ENCODE results near the gene POPDC2. TPM values are rescaled to one million over a fixed set of nuclear protein-coding genes. Genes with fewer than 3 reads are reported as not detected.
"Not testable (repeated sequence)": the region's sequence is repeated elsewhere in the genome, so short reads cannot be mapped to it uniquely, and the experiment has no call there.

Gene POPDC2
- total RNA-seq, 1 donor from 2014 or later, result 3.5 TPM

- DNase-seq (ENCODE audit: low spot score in 2 of 2, unreplicated experiment in 2 of 2), result no peak
- Mint-ChIP-seq H3K27me3 (ENCODE audit: low read depth) (no peaks in the 10 kb centered on the region), H3K9me3 (no peaks in the 10 kb centered on the region), H3K36me3 (no peaks in the 10 kb centered on the region), H3K27ac (no peak overlapping the region), H3K4me3 (no peak overlapping the region), H3K4me1 (peaks cover 11% of the 10 kb centered on the region)
- peak; percentile 31 for TF ChIP-seq CTCF (IDR thresholded peaks at IDR 0.05; ENCODE audit: unreplicated experiment)
Observed at GRCh38 chr3:119681279-119681678, 20.9 kb upstream of the POPDC2 start.

DNA sequence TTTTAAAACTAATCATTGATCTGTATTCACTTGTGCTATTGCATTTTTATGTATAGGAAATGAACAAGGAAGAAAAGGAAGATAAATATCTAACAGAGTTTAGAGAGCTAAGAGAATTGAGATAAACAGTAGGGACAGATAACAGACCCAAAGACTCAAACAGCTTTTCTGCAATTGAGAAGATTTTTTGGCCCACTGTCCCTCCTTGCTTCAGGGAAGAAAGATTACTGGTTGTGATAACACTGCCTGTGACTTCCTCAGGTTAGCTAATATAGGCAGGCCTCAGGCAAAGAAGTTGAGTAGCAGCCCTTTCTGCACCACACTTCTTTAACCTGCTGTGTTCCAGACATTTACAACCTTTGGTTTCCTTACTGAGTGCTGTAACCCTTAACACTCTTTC is 19.5 kb upstream of the POPDC2 start:
- H3K27me3 Mint-ChIP-seq (ENCODE audit: low read depth), result no peaks in the 10 kb centered on the region

GRCh38 chr3:119678209-119678608 is 17.8 kb upstream of the POPDC2 start:
- peaks cover 26% of the 10 kb centered on the region for H3K4me1 Mint-ChIP-seq
- not testable (repeated sequence) for H3K27ac Mint-ChIP-seq; H3K36me3 Mint-ChIP-seq; H3K4me3 Mint-ChIP-seq; H3K27me3 Mint-ChIP-seq (ENCODE audit: low read depth); H3K9me3 Mint-ChIP-seq; DNase-seq (ENCODE audit: low spot score in 2 of 2, unreplicated experiment in 2 of 2)

More for the DNA sequence above, 19.5 kb upstream of the POPDC2 start:
- no peak for TF ChIP-seq CTCF (IDR thresholded peaks at IDR 0.05; ENCODE audit: unreplicated experiment)
- no peak for DNase-seq (ENCODE audit: low spot score in 2 of 2, unreplicated experiment in 2 of 2)
- H3K27ac Mint-ChIP-seq, result no peak overlapping the region
- peaks cover 25% of the 10 kb centered on the region for H3K4me1 Mint-ChIP-seq
- peaks cover 2% of the 10 kb centered on the region for H3K36me3 Mint-ChIP-seq
- no peak overlapping the region for H3K4me3 Mint-ChIP-seq
- no peaks in the 10 kb centered on the region for H3K9me3 Mint-ChIP-seq

- H3K4me3 Mint-ChIP-seq, result peak overlapping the region; percentile 79
- no peaks in the 10 kb centered on the region for H3K27me3 Mint-ChIP-seq (ENCODE audit: low read depth)
- peak overlapping the region; percentile 91 for H3K27ac Mint-ChIP-seq
- H3K36me3 Mint-ChIP-seq, result peaks cover 10% of the 10 kb centered on the region
- H3K4me1 Mint-ChIP-seq, result peaks cover 28% of the 10 kb centered on the region
- TF ChIP-seq CTCF (IDR thresholded peaks at IDR 0.05; ENCODE audit: unreplicated experiment), result no peak
- no peak for DNase-seq (ENCODE audit: low spot score in 2 of 2, unreplicated experiment in 2 of 2)
- H3K9me3 Mint-ChIP-seq, result no peaks in the 10 kb centered on the region
Observed at GRCh38 chr3:119677641-119677934, 17.2 kb upstream of the POPDC2 start.

DNA sequence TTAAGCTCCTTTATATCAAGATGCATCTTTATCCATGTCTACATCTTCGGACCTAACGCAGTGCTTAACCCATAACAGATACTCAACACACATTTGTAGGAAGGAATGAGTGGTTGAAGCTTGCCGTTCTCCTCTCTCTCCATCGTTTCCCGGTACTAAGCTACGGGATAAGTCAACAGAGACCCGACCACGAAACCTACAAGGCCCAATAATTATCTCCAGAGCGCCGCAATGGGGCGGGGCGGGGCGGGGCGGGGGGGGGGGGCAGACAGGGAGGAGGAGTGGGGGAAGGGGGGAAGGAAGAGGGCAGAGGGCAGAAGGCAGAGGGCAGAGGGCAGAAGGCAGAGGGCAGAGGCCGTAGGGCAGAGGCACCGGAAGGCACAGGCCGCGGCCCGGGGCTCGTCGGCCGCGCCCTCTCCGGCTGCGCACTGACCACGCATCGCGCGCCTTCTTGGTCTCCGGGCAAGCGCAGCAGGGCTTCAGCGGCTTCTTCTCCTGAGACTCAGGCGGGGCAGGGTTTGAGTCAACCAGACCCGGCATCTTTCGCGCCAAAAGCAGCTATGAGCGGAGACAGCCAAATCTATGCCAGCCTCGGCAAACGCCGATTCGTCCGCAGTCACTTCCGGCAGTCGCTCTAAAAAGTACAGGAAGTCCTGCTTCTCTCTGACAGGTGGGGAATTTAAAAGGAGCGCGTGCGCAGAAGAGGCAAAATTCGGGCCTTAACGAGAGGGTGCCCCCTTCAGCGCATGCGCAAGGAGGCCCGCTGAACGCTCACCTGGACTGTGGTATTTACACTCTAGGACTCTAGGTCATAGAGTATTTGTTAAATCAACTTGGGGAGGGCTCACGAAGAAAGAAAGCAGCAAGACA is 16.6 kb upstream of the POPDC2 start, which contains the start of gene COX17:
Gene COX17 (minus strand): TSS at position 636 of the 870 bp plus-strand sequence. CDS start 96 bp downstream, at position 540.
- no peak for TF ChIP-seq CTCF (IDR thresholded peaks at IDR 0.05; ENCODE audit: unreplicated experiment)
- peak; percentile 85 to 94 for DNase-seq (ENCODE audit: low spot score in 2 of 2, unreplicated experiment in 2 of 2)
- Mint-ChIP-seq H3K27me3 (ENCODE audit: low read depth) (no peaks in the 10 kb centered on the region), H3K4me3 (peak within 1 kb of the TSS; percentile 79), H3K36me3 (peaks cover 13% of the 10 kb centered on the region), H3K27ac (peak within 1 kb of the TSS; percentile 91), H3K9me3 (no peaks in the 10 kb centered on the region), H3K4me1 (peaks cover 28% of the 10 kb centered on the region)

- peaks cover 28% of the 10 kb centered on the region for H3K4me1 Mint-ChIP-seq
- peaks cover 14% of the 10 kb centered on the region for H3K36me3 Mint-ChIP-seq
- TF ChIP-seq CTCF (IDR thresholded peaks at IDR 0.05; ENCODE audit: unreplicated experiment), result no peak
- H3K4me3 Mint-ChIP-seq, result peak overlapping the region; percentile 79
- no peak overlapping the region for H3K27ac Mint-ChIP-seq
- H3K27me3 Mint-ChIP-seq (ENCODE audit: low read depth), result no peaks in the 10 kb centered on the region
- no peaks in the 10 kb centered on the region for H3K9me3 Mint-ChIP-seq
- no peak for DNase-seq (ENCODE audit: low spot score in 2 of 2, unreplicated experiment in 2 of 2)
Observed at GRCh38 chr3:119676020-119676419, 15.6 kb upstream of the POPDC2 start.

All from mesothelial cell of epicardium (in vitro differentiated cells).